ENCODE results near the gene ELSPBP1. TPM values are rescaled to one million over a fixed set of nuclear protein-coding genes. Genes with fewer than 3 reads are reported as not detected.

Gene ELSPBP1
- polyA plus RNA-seq, 1 experiment: not detected

GRCh38 chr19:48025480-48025879, 31.0 kb downstream of the ELSPBP1 start:
- H3K27me3 ChIP-seq (ENCODE audit: control insufficient read depth, insufficient read depth, low read length): peaks cover under 1% of the 10 kb centered on the region
- no peak overlapping the region for H3K27ac ChIP-seq (ENCODE audit: low read depth, low read length)
- no peaks in the 10 kb centered on the region for H3K9me3 ChIP-seq (ENCODE audit: control insufficient read depth, insufficient read depth, low read length)
- DNase-seq (ENCODE audit: low read depth, low spot score): no peak
- POLR2A ChIA-PET: no interaction called here
- TF ChIP-seq, protein P1, sequence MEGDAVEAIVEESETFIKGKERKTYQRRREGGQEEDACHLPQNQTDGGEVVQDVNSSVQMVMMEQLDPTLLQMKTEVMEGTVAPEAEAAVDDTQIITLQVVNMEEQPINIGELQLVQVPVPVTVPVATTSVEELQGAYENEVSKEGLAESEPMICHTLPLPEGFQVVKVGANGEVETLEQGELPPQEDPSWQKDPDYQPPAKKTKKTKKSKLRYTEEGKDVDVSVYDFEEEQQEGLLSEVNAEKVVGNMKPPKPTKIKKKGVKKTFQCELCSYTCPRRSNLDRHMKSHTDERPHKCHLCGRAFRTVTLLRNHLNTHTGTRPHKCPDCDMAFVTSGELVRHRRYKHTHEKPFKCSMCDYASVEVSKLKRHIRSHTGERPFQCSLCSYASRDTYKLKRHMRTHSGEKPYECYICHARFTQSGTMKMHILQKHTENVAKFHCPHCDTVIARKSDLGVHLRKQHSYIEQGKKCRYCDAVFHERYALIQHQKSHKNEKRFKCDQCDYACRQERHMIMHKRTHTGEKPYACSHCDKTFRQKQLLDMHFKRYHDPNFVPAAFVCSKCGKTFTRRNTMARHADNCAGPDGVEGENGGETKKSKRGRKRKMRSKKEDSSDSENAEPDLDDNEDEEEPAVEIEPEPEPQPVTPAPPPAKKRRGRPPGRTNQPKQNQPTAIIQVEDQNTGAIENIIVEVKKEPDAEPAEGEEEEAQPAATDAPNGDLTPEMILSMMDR (IDR thresholded peaks at IDR 0.05; ENCODE audit: low read depth, low read length): no peak
- no peak overlapping the region for H3K4me3 ChIP-seq (ENCODE audit: low read depth, low read length)
- CTCF ChIA-PET: no interaction called here

DNA sequence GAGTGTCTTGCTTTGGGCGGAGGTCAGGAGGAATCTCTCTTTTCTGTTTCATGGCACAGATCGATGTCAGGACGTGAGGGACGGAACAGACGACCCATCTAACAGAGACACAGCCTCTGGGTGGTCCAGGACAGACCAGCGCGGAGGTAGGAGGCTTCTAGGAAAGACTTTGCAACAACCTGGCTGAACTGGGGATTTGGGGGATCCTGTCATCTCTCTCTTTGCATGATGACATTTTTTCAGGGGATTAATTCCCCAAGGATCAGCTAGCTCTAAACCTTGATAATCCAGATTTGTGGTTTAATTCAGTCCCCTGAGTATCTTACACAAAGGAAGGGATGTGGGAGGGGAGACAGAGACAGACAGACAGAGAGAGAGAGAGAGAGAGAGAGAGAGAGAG, 35.0 kb downstream of the ELSPBP1 start:
- no peak for DNase-seq (ENCODE audit: low read depth, low spot score)
- peaks cover 2% of the 10 kb centered on the region for H3K27me3 ChIP-seq (ENCODE audit: control insufficient read depth, insufficient read depth, low read length)
- no peak overlapping the region for H3K27ac ChIP-seq (ENCODE audit: low read depth, low read length)
- H3K9me3 ChIP-seq (ENCODE audit: control insufficient read depth, insufficient read depth, low read length): no peaks in the 10 kb centered on the region
- H3K4me3 ChIP-seq (ENCODE audit: low read depth, low read length): no peak overlapping the region
- ChIA-PET CTCF (no interaction called here), POLR2A (no interaction called here)
- TF ChIP-seq, protein P1 (IDR thresholded peaks at IDR 0.05; ENCODE audit: low read depth, low read length): no peak

- CTCF ChIA-PET: no interaction called here
- no peak for DNase-seq (ENCODE audit: low read depth, low spot score)
These were observed 35.6 kb downstream of the ELSPBP1 start for GRCh38 chr19:48030073-48030472.

DNA sequence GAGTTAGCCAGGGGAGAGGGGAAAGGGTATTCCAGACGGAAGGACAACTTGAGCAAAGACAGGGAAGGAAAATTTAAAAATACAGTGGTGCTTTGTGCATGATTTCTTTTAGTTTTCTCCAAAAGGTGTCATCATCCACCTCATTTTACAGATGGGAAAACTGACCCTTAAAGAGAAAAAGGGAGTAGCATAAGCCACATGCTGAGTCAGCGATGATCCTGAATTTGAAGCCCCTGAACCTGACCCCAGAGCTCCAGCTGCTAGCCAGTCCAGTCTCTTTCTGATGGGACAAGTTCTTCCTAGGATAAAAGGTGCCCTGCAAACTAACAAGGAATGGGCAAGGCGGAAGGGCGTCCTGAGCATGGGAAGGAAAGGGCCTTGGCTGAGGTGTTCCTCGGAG, 39.2 kb downstream of the ELSPBP1 start:
- Histone ChIP-seq H3K4me3 (ENCODE audit: low read depth, low read length) (no peak overlapping the region), H3K27me3 (ENCODE audit: control insufficient read depth, insufficient read depth, low read length) (peaks cover 2% of the 10 kb centered on the region), H3K9me3 (ENCODE audit: control insufficient read depth, insufficient read depth, low read length) (peaks cover 3% of the 10 kb centered on the region; the same call in 1 of the 2 replicates), H3K27ac (ENCODE audit: low read depth, low read length) (no peak overlapping the region)
- CTCF ChIA-PET: no interaction called here
- TF ChIP-seq, protein P1 (IDR thresholded peaks at IDR 0.05; ENCODE audit: low read depth, low read length): no peak
- POLR2A ChIA-PET: no interaction called here
- DNase-seq (ENCODE audit: low read depth, low spot score): no peak

More at GRCh38 chr19:48030073-48030472, 35.6 kb downstream of the ELSPBP1 start:
- H3K27me3 ChIP-seq (ENCODE audit: control insufficient read depth, insufficient read depth, low read length): peaks cover 2% of the 10 kb centered on the region
- H3K9me3 ChIP-seq (ENCODE audit: control insufficient read depth, insufficient read depth, low read length): no peaks in the 10 kb centered on the region
- POLR2A ChIA-PET: no interaction called here
- TF ChIP-seq, protein P1 (IDR thresholded peaks at IDR 0.05; ENCODE audit: low read depth, low read length): no peak
- H3K27ac ChIP-seq (ENCODE audit: low read depth, low read length): no peak overlapping the region
- no peak overlapping the region for H3K4me3 ChIP-seq (ENCODE audit: low read depth, low read length)

DNA sequence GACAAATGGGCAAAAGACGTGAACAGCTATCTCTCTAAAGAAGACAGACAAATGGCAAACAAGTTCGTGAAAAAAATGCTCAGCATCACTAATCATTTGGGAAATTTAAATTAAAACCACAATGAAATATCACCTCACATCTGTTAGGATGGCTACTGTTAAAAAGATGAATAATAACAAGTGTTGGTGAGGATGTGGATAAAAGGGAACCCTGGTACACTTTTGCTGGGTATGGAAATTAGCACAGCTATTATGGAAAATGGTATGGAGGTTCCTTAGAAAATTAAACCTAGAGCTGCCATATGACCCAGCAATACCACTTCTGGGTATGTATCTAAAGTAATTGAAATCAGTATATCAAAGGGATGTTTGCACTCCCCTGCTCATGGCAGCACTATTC, 42.3 kb downstream of the ELSPBP1 start:
- H3K9me3 ChIP-seq (ENCODE audit: control insufficient read depth, insufficient read depth, low read length): peaks cover 3% of the 10 kb centered on the region; the same call in 1 of the 2 replicates
- H3K4me3 ChIP-seq (ENCODE audit: low read depth, low read length): no peak overlapping the region
- H3K27ac ChIP-seq (ENCODE audit: low read depth, low read length): no peak overlapping the region
- ChIA-PET POLR2A (no interaction called here), CTCF (no interaction called here)
- no peaks in the 10 kb centered on the region for H3K27me3 ChIP-seq (ENCODE audit: control insufficient read depth, insufficient read depth, low read length)
- TF ChIP-seq, protein P1 (IDR thresholded peaks at IDR 0.05; ENCODE audit: low read depth, low read length): no peak
- no peak for DNase-seq (ENCODE audit: low read depth, low spot score)
